A549 (cell line): ENCODE results near the gene DNAJC5. TPM values are rescaled to one million over a fixed set of nuclear protein-coding genes. Genes with fewer than 3 reads are reported as not detected.

Source experiments
- ATAC-seq, 2 experiments: fragments of 200-7000 bp in 1 of 2; fragments of >200 bp in 1 of 2; cut with Nextera tagmentation in 1 of 2; cut with Tn5 transposase in 1 of 2; 3 replicates each; pipeline versions ENCODE4 v1.8.0 to v1.9.1; 2018 to 2020; ENCODE audit warnings: mild to moderate bottlenecking in 1 of 2, moderate library complexity in 1 of 2
- CTCF ChIA-PET: fragments of 300-600 bp; sonication (Branson Sonifier 250); formaldehyde crosslinking; extraction: SDS; loops from one replicate; lab custom pipeline; 2021; ENCODE audit warnings: antibody characterized with exemption, inconsistent platforms; lab: Yijun Ruan, JAX
- POLR2A ChIA-PET: fragments of 350-600 bp; formaldehyde crosslinking; extraction: SDS; loops from one replicate; lab custom pipeline; 2021; ENCODE audit warnings: antibody characterized with exemption, inconsistent platforms; lab: Yijun Ruan, JAX
- DNase-seq, 2 experiments: peaks; one replicate each; pipeline versions ENCODE4 v3.0.0 to v3.0.0-alpha.2; 2011 to 2016; ENCODE audit warnings: low read depth in 1 of 2, low spot score in 1 of 2
- FAIRE-seq: peaks from 2 replicates; lab custom pipeline; 2011; peaks lifted over from hg19 to GRCh38; lab: Jason Lieb, UNC
- H3K27ac ChIP-seq, 2 experiments: fragments of >200 bp; sonication (Bioruptor Twin); formaldehyde crosslinking; 3 replicates each; pipeline ENCODE4 v1.5.1; 2016 to 2017
- H3K4me1 ChIP-seq: fragments of >200 bp; sonication (Bioruptor Twin); formaldehyde crosslinking; 3 replicates; pipeline ENCODE4 v1.6.1; 2016
- H3K4me2 ChIP-seq: fragments of >200 bp; sonication (Bioruptor Twin); formaldehyde crosslinking; 3 replicates; pipeline ENCODE4 v1.6.1; 2016
- H3K4me3 ChIP-seq: fragments of >200 bp; sonication (Bioruptor Twin); formaldehyde crosslinking; 3 replicates; pipeline ENCODE4 v1.5.1; 2016
- H3K9me3 ChIP-seq: fragments of >200 bp; sonication (Bioruptor Twin); formaldehyde crosslinking; 3 replicates; pipeline ENCODE4 v1.6.1; 2016
- BHLHE40 ChIP-seq: IDR thresholded peaks from 2 replicates; pipeline ENCODE4 v1.6.1; 2012; ENCODE audit warnings: low read depth, low read length, inconsistent platforms
- CBX2 ChIP-seq: fragments of 200-600 bp; sonication (generic); IDR thresholded peaks from 2 replicates; pipeline ENCODE4 v1.6.1; 2016; ENCODE audit warnings: low read depth, mild to moderate bottlenecking, borderline replicate concordance
- CEBPB ChIP-seq, 2 experiments: fragments of >200 bp in 1 of 2; sonication (Bioruptor Twin) in 1 of 2; formaldehyde crosslinking in 1 of 2; IDR thresholded peaks; 2 replicates each; pipeline ENCODE4 v1.6.1; 2012 to 2016
- EP300 ChIP-seq, 2 experiments: fragments of >200 bp; sonication (Bioruptor Twin); formaldehyde crosslinking; IDR thresholded peaks; 2 replicates in 1 of 2; 3 replicates in 1 of 2; pipeline ENCODE4 v1.6.1; 2016 to 2017
- FOSB ChIP-seq: fragments of 250-450 bp; sonication (Bioruptor Pico); IDR thresholded peaks from 2 replicates; pipeline ENCODE4 v1.5.0; 2020; ENCODE audit warnings: mild to moderate bottlenecking, moderate library complexity
- GATA3 ChIP-seq: IDR thresholded peaks from 2 replicates; pipeline ENCODE4 v1.6.1; 2012; ENCODE audit warnings: borderline replicate concordance
- HOXB13 ChIP-seq: fragments of 250-450 bp; sonication (Bioruptor Pico); IDR thresholded peaks from 2 replicates; pipeline ENCODE4 v1.5.0; 2020; ENCODE audit warnings: low read depth, mild to moderate bottlenecking, moderate library complexity
- JUNB ChIP-seq: fragments of >200 bp; sonication (Bioruptor Twin); formaldehyde crosslinking; IDR thresholded peaks from 2 replicates; pipeline ENCODE4 v1.6.1; 2016
- KDM5A ChIP-seq: fragments of 200-600 bp; sonication (generic); IDR thresholded peaks from 2 replicates; pipeline ENCODE4 v1.6.1; 2016; ENCODE audit warnings: antibody characterized with exemption, mild to moderate bottlenecking
- MYC ChIP-seq: IDR thresholded peaks from 2 replicates; pipeline ENCODE4 v1.6.1; 2012; ENCODE audit warnings: mild to moderate bottlenecking, inconsistent platforms, low read length, improper control_type of control experiment, borderline replicate concordance
- NFE2L2 ChIP-seq: fragments of 150-350 bp; conservative IDR thresholded peaks from 2 replicates; pipeline ENCODE4 v1.6.1; 2014; ENCODE audit warnings: low read length
- NPAS2 ChIP-seq: fragments of 250-450 bp; sonication (Bioruptor Pico); IDR thresholded peaks from 2 replicates; pipeline ENCODE4 v1.8.0; 2022; ENCODE audit warnings: mild to moderate bottlenecking, moderate library complexity, borderline replicate concordance
- PHF8 ChIP-seq: fragments of 200-600 bp; sonication (generic); IDR thresholded peaks from 2 replicates; pipeline ENCODE4 v1.6.1; 2016; ENCODE audit warnings: low read depth, mild to moderate bottlenecking, antibody characterized with exemption, moderate library complexity, borderline replicate concordance
- POLR2AphosphoS2 ChIP-seq: conservative IDR thresholded peaks from 2 replicates; pipeline ENCODE4 v1.6.1; 2012; ENCODE audit warnings: low read length, improper control_type of control experiment, inconsistent platforms
- SMC3 ChIP-seq: fragments of >200 bp; sonication (Bioruptor Twin); formaldehyde crosslinking; IDR thresholded peaks from 3 replicates; pipeline ENCODE4 v1.6.1; 2018; ENCODE audit warnings: inconsistent platforms
- TFCP2L1 ChIP-seq: fragments of 250-450 bp; sonication (Bioruptor Pico); IDR thresholded peaks from 2 replicates; pipeline ENCODE4 v1.5.0; 2021; ENCODE audit warnings: mild to moderate bottlenecking
- ZC3H11A ChIP-seq: fragments of 450-650 bp; IDR thresholded peaks from 2 replicates; pipeline ENCODE4 v1.6.1; 2014; ENCODE audit warnings: antibody characterized with exemption, mild to moderate bottlenecking
- ZFP36 ChIP-seq: fragments of 450-650 bp; IDR thresholded peaks from 2 replicates; pipeline ENCODE4 v1.6.1; 2014; ENCODE audit warnings: borderline replicate concordance; ENCODE audit not compliant: partially characterized antibody
- ZNF302 ChIP-seq: fragments of 250-450 bp; sonication (Bioruptor Pico); IDR thresholded peaks from 2 replicates; pipeline ENCODE4 v1.9.0; 2021; ENCODE audit warnings: inconsistent platforms, mild to moderate bottlenecking, moderate library complexity
- ZSCAN20 ChIP-seq: fragments of 250-450 bp; sonication (Bioruptor Pico); IDR thresholded peaks from 2 replicates; pipeline ENCODE4 v1.8.0; 2022; ENCODE audit warnings: mild to moderate bottlenecking, moderate library complexity
- WGBS: methylation state at CpG from one replicate; pipeline ENCODE4 v1.1.6; 2017; ENCODE audit errors: missing lambda C conversion rate; 5-methylcytosine and 5-hydroxymethylcytosine counted together
- polyA plus RNA-seq, 4 experiments: library from polyadenylated mRNA; depleted of rRNA in 3 of 4; stranded (reverse); fragments of >200 nt; fragmentation: RNase III in 1 of 4; extraction: RNeasy Plus Mini Kit Qiagen cat#74134 plus additional on column Dnase treatment in 1 of 4; gene quantifications; 2 replicates in 3 of 4; 3 replicates in 1 of 4; pipeline ENCODE4 v1.2.3, GENCODE V29; 2011 to 2017
- TF ChIP-seq, protein P1 (sequence below): fragments of 450-650 bp; IDR thresholded peaks from 2 replicates; pipeline ENCODE4 v1.6.1; 2014; ENCODE audit warnings: antibody characterized with exemption
- TF ChIP-seq, protein P2 (sequence below): fragments of 200-600 bp; sonication (generic); IDR thresholded peaks from 2 replicates; pipeline ENCODE4 v1.6.1; 2016; ENCODE audit warnings: antibody characterized with exemption, mild to moderate bottlenecking, moderate library complexity

DNAJC5 gene
- polyA plus RNA-seq, 2 of the 4 experiments (the other 2 are of a cell fraction): 20.4 to 23.2 TPM

DNA sequence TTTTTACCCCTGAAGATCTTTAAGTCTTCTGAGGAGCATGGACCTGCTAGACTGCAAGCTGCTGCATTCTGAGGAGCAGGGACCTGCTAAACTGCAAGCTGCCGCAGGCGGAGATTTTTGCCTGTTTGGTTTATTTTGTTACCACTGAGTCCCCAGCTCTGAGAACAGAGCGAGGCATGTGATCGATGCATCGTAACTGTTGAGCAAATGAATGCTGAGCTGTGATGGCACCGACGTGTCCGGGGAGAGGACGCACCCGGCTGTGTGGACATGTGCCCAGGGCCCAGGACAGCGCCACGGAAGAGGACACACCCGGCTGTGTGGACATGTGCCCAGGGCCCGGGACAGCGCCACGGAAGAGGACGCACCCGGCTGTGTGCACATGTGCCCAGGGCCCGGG, 24.2 kb downstream of the DNAJC5 start:
- no peak for FAIRE-seq
- H3K4me3 ChIP-seq: no peak overlapping the region
- DNase-seq: no peak
- POLR2A ChIA-PET: no interaction called here
- no peaks in the 10 kb centered on the region for H3K4me1 ChIP-seq
- TF ChIP-seq JUNB (no peak), FOSB (CRISPR knock-in tag) (no peak), MYC (no peak)
- TF ChIP-seq, protein P1, sequence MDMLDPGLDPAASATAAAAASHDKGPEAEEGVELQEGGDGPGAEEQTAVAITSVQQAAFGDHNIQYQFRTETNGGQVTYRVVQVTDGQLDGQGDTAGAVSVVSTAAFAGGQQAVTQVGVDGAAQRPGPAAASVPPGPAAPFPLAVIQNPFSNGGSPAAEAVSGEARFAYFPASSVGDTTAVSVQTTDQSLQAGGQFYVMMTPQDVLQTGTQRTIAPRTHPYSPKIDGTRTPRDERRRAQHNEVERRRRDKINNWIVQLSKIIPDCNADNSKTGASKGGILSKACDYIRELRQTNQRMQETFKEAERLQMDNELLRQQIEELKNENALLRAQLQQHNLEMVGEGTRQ: no peak
- TF ChIP-seq, all 56 proteins: peak for 0
- no peak overlapping the region for H3K27ac ChIP-seq
- CTCF ChIA-PET: no interaction called here
- whole genome bisulfite sequencing: 90% methylated on average over 16 of the region's 19 CpGs
- no peak overlapping the region for H3K4me2 ChIP-seq
- no peak for ATAC-seq
- H3K9me3 ChIP-seq: no peaks in the 10 kb centered on the region

DNA sequence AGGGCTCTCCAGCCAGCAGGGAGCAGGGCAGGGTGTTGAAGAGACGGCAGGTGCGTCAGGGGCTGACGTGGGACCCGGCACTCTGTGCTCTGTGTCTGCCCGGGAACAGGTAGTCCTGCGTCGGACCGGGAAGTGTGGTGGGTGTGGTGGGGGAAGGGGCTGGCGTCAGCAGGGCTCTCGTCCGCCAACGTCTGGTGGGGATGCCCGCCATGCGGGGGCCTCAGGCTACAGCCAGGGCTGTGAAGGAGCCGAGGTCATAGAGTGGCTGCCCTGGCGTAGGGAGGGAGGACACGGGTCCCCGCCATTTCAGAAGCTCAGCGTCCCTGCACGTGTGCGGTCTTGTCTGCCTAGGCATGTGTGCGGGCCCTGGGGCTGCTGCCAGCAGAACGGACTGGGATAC, 25.3 kb downstream of the DNAJC5 start:
- H3K9me3 ChIP-seq: no peaks in the 10 kb centered on the region
- CTCF ChIA-PET: no interaction called here
- WGBS: 95% methylated on average over 23 of the region's 23 CpGs
- TF ChIP-seq POLR2AphosphoS2 (no peak), NPAS2 (no peak), PHF8 (no peak)
- TF ChIP-seq, all 56 proteins: peak for 0
- FAIRE-seq: no peak
- Histone ChIP-seq H3K4me1 (no peaks in the 10 kb centered on the region), H3K4me3 (no peak overlapping the region), H3K4me2 (no peak overlapping the region), H3K27ac (no peak overlapping the region)
- no peak for ATAC-seq
- DNase-seq: no peak
- POLR2A ChIA-PET: no interaction called here

DNA sequence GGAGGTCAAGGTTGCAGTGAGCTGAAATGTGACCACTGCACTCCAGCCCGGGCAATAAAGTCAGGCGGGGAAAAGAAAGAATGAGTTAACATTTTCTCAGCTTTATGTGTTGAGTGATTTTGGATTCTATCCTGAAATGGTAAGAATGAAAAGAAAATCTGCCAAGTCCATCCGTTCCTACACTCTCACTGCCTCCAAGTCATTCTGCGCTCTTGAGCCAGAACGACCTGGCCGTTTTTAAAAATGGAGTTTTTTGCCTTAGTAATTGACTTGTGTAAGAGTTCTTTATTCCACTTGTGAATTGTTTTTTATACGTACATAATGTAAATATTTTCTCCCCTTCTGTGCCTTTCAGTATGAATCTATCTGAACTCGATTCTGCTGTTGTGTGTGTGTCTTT, 28.7 kb downstream of the DNAJC5 start:
- 84% methylated on average over 8 of the region's 8 CpGs for WGBS
- ChIA-PET CTCF (interaction anchor here (0.6 to 0.8 kb wide), 4 partner anchors 10 to 197 kb away, joined by 3 read pairs; no protein-coding TSS in a partner anchor), POLR2A (no interaction called here)
- ATAC-seq: no peak
- Histone ChIP-seq H3K27ac (no peak overlapping the region), H3K4me1 (no peaks in the 10 kb centered on the region), H3K4me3 (no peak overlapping the region), H3K4me2 (no peak overlapping the region), H3K9me3 (no peaks in the 10 kb centered on the region)
- DNase-seq: no peak
- FAIRE-seq: no peak
- TF ChIP-seq NFE2L2 (no peak), ZC3H11A (no peak), ZSCAN20 (CRISPR knock-in tag) (no peak), CBX2 (no peak), SMC3 (no peak), ZNF302 (CRISPR knock-in tag) (no peak), NPAS2 (no peak), HOXB13 (CRISPR knock-in tag) (no peak), BHLHE40 (no peak), EP300 (IDR thresholded peaks at IDR 0.05) (no peak), CEBPB (IDR thresholded peaks at IDR 0.05) (no peak), KDM5A (no peak), MYC (no peak), TFCP2L1 (no peak), GATA3 (no peak), ZFP36 (no peak)
- TF ChIP-seq, protein P2, sequence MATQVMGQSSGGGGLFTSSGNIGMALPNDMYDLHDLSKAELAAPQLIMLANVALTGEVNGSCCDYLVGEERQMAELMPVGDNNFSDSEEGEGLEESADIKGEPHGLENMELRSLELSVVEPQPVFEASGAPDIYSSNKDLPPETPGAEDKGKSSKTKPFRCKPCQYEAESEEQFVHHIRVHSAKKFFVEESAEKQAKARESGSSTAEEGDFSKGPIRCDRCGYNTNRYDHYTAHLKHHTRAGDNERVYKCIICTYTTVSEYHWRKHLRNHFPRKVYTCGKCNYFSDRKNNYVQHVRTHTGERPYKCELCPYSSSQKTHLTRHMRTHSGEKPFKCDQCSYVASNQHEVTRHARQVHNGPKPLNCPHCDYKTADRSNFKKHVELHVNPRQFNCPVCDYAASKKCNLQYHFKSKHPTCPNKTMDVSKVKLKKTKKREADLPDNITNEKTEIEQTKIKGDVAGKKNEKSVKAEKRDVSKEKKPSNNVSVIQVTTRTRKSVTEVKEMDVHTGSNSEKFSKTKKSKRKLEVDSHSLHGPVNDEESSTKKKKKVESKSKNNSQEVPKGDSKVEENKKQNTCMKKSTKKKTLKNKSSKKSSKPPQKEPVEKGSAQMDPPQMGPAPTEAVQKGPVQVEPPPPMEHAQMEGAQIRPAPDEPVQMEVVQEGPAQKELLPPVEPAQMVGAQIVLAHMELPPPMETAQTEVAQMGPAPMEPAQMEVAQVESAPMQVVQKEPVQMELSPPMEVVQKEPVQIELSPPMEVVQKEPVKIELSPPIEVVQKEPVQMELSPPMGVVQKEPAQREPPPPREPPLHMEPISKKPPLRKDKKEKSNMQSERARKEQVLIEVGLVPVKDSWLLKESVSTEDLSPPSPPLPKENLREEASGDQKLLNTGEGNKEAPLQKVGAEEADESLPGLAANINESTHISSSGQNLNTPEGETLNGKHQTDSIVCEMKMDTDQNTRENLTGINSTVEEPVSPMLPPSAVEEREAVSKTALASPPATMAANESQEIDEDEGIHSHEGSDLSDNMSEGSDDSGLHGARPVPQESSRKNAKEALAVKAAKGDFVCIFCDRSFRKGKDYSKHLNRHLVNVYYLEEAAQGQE: no peak
- TF ChIP-seq, protein P1: no peak
